Fibroblast of gingiva (primary cell): ENCODE measurements around the gene CYP2C18.
"Not testable (repeated sequence)": the region's sequence is repeated elsewhere in the genome, so short reads cannot be mapped to it uniquely, and the experiment has no call there.

Experiments
- DNase-seq: peaks from one replicate; pipeline ENCODE4 v3.0.0-alpha.2; 2011; ENCODE audit warnings: low read depth

Gene CYP2C18

GRCh38 chr10:94683214-94684054, at the start of gene CYP2C18:
Gene CYP2C18 (plus strand): TSS chr10:94683729. CDS start chr10:94683820, 91 bp downstream.
- DNase-seq = no peak

GRCh38 chr10:94638097-94638496, 45.4 kb upstream of the CYP2C18 start:
- DNase-seq = not testable (repeated sequence)

GRCh38 chr10:94639902-94640301, 43.6 kb upstream of the CYP2C18 start:
- no peak for DNase-seq

GRCh38 chr10:94640562-94640961, 43.0 kb upstream of the CYP2C18 start:
- DNase-seq = no peak

- DNase-seq = no peak
Measured at GRCh38 chr10:94641480-94641879, 42.0 kb upstream of the CYP2C18 start.

GRCh38 chr10:94644352-94644751, 39.2 kb upstream of the CYP2C18 start:
- no peak for DNase-seq

- DNase-seq = no peak
Measured at GRCh38 chr10:94645285-94645684, 38.2 kb upstream of the CYP2C18 start.

GRCh38 chr10:94655201-94655600, 28.3 kb upstream of the CYP2C18 start:
- DNase-seq = not testable (repeated sequence)

- not testable (repeated sequence) for DNase-seq
Measured at GRCh38 chr10:94663061-94663460, 20.5 kb upstream of the CYP2C18 start.

- no peak for DNase-seq
Measured at GRCh38 chr10:94666391-94667102, 17.0 kb upstream of the CYP2C18 start.

GRCh38 chr10:94673614-94674321, 9.8 kb upstream of the CYP2C18 start:
- DNase-seq = no peak

- DNase-seq = no peak
Measured at GRCh38 chr10:94676496-94676895, 7.0 kb upstream of the CYP2C18 start.

GRCh38 chr10:94677691-94678090, 5.8 kb upstream of the CYP2C18 start:
- no peak for DNase-seq

GRCh38 chr10:94678475-94678874, 5.1 kb upstream of the CYP2C18 start:
- no peak for DNase-seq

GRCh38 chr10:94680544-94680943, 3.0 kb upstream of the CYP2C18 start:
- no peak for DNase-seq

GRCh38 chr10:94682636-94683035, 893 bp upstream of the CYP2C18 start:
- DNase-seq = not testable (repeated sequence)

- DNase-seq = no peak
Measured at GRCh38 chr10:94687625-94688248, 4.2 kb downstream of the CYP2C18 start.

GRCh38 chr10:94706089-94706488, 22.6 kb downstream of the CYP2C18 start:
- DNase-seq = no peak

- DNase-seq = no peak
Measured at GRCh38 chr10:94710578-94710977, 27.0 kb downstream of the CYP2C18 start.

GRCh38 chr10:94725871-94726270, 42.3 kb downstream of the CYP2C18 start:
- DNase-seq = no peak

- no peak for DNase-seq
Measured at GRCh38 chr10:94735197-94735596, 51.7 kb downstream of the CYP2C18 start.

- no peak for DNase-seq
Measured at GRCh38 chr10:94738588-94738987, 55.1 kb downstream of the CYP2C18 start.
